Body of pancreas (tissue), 4 donors: Measurements from ENCODE around the gene NFIC.
A peak's percentile ranks its signal among the peaks of the same experiment; 100 is the strongest.

Source experiments
- CTCF ChIP-seq, 7 experiments: fragments of 450-650 bp in 4 of 7; fragments of 200-600 bp in 3 of 7; sonication (generic) in 3 of 7; IDR thresholded peaks; one replicate each; pipeline ENCODE4 v1.5.1; 2016 to 2019; ENCODE audit warnings: antibody characterized with exemption in 7 of 7
- POLR2A ChIP-seq, 3 donors: fragments of 450-650 bp; IDR thresholded peaks; one replicate each; pipeline ENCODE4 v1.6.1; 2016; ENCODE audit warnings: antibody characterized with exemption in 3 of 3, mild to moderate bottlenecking in 2 of 3

GRCh38 chr19:3404324-3405260, 38.2 kb downstream of the NFIC start:
- TF ChIP-seq POLR2A (IDR thresholded peaks at IDR 0.05) (peak; percentile 86 to 92 (median 87)), CTCF (IDR thresholded peaks at IDR 0.05) (peak in 1 of 7 experiments; percentile 7)
